K562 (cell line): Measurements from ENCODE around the gene TTC9B.

Experiments
- C11orf30 ChIP-seq: fragments of 450-650 bp; IDR thresholded peaks from 2 replicates; pipeline ENCODE4 v1.6.1; 2016; ENCODE audit warnings: low read depth, mild to moderate bottlenecking
- FOXJ3 ChIP-seq: sonication (generic); formaldehyde crosslinking; IDR thresholded peaks from 2 replicates; pipeline ENCODE4 v1.4.0; 2020; ENCODE audit warnings: mild to moderate bottlenecking, missing genetic modification reagents
- NFIC ChIP-seq: fragments of 450-650 bp; IDR thresholded peaks from 2 replicates; pipeline ENCODE4 v1.6.1; 2017; ENCODE audit warnings: mild to moderate bottlenecking, inconsistent platforms
- POLR2AphosphoS5 ChIP-seq: IDR thresholded peaks from 2 replicates; pipeline ENCODE4 v1.6.1; 2011; ENCODE audit warnings: mild to moderate bottlenecking, low read depth, low read length, moderate library complexity; ENCODE audit not compliant: control insufficient read depth, insufficient read depth
- TAF1 ChIP-seq: IDR thresholded peaks from 2 replicates; pipeline ENCODE4 v1.6.1; 2011; ENCODE audit warnings: mild to moderate bottlenecking, low read length, moderate library complexity; ENCODE audit not compliant: insufficient read depth, control insufficient read depth, severe bottlenecking; ENCODE audit errors: extremely low read depth
- TAF7 ChIP-seq: fragments of 450-650 bp; IDR thresholded peaks from 2 replicates; pipeline ENCODE4 v1.6.1; 2016; ENCODE audit warnings: missing genetic modification characterization, missing compliant biosample characterization
- TF ChIP-seq, protein P1 (sequence below): IDR thresholded peaks from 2 replicates; pipeline ENCODE4 v1.6.1; 2012; ENCODE audit warnings: low read depth, low read length, improper control_type of control experiment, borderline replicate concordance
- TF ChIP-seq, protein P2 (sequence below), 3 experiments: IDR thresholded peaks in 2 of 3; conservative IDR thresholded peaks in 1 of 3; 2 replicates each; pipeline ENCODE4 v1.5.1; 2011 to 2012; ENCODE audit warnings: low read length in 3 of 3, mild to moderate bottlenecking in 3 of 3, control low read depth in 2 of 3, improper control_type of control experiment in 1 of 3, inconsistent platforms in 1 of 3, low read depth in 1 of 3, mixed read lengths in 1 of 3, moderate library complexity in 1 of 3; ENCODE audit not compliant: insufficient read depth in 2 of 3
- TF ChIP-seq, protein P3 (sequence below), 2 experiments: fragments of 450-650 bp; formaldehyde crosslinking in 1 of 2; IDR thresholded peaks; 2 replicates each; pipeline versions ENCODE4 v1.4.0 to v1.6.1; 2014 to 2020; ENCODE audit warnings: mild to moderate bottlenecking in 2 of 2, borderline replicate concordance in 1 of 2, low read depth in 1 of 2

DNA sequence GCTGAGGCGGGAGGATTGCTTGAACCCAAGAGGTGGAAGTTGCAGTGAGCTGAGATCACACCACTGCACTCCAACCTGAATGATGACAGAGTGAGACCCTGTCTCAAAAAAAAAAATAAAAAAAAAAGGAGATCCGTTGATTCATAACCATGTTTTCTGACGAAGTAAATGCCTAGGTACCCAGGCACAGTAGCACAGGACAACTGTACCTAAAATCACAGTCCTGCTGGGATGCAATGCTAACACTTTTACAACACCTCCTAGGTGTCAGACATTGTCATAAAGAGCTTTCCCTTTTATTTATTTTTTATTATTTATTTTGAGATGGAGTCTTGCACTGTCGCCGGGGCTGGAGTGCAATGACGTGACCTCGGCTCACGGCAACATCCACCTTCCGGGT lies 2.5 kb upstream of the TTC9B start:
- TF ChIP-seq FOXJ3 (no peak), TAF1 (no peak), C11orf30 (no peak), POLR2AphosphoS5 (no peak), TAF7 (tag) (no peak), NFIC (no peak)
- TF ChIP-seq, protein P1, sequence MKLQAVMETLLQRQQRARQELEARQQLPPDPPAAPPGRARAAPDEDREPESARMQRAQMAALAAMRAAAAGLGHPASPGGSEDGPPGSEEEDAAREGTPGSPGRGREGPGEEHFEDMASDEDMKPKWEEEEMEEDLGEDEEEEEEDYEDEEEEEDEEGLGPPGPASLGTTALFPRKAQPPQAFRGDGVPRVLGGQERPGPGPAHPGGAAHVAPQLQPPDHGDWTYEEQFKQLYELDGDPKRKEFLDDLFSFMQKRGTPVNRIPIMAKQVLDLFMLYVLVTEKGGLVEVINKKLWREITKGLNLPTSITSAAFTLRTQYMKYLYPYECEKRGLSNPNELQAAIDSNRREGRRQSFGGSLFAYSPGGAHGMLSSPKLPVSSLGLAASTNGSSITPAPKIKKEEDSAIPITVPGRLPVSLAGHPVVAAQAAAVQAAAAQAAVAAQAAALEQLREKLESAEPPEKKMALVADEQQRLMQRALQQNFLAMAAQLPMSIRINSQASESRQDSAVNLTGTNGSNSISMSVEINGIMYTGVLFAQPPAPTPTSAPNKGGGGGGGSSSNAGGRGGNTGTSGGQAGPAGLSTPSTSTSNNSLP: no peak
- TF ChIP-seq, protein P2, sequence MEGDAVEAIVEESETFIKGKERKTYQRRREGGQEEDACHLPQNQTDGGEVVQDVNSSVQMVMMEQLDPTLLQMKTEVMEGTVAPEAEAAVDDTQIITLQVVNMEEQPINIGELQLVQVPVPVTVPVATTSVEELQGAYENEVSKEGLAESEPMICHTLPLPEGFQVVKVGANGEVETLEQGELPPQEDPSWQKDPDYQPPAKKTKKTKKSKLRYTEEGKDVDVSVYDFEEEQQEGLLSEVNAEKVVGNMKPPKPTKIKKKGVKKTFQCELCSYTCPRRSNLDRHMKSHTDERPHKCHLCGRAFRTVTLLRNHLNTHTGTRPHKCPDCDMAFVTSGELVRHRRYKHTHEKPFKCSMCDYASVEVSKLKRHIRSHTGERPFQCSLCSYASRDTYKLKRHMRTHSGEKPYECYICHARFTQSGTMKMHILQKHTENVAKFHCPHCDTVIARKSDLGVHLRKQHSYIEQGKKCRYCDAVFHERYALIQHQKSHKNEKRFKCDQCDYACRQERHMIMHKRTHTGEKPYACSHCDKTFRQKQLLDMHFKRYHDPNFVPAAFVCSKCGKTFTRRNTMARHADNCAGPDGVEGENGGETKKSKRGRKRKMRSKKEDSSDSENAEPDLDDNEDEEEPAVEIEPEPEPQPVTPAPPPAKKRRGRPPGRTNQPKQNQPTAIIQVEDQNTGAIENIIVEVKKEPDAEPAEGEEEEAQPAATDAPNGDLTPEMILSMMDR (IDR thresholded peaks at IDR 0.05 in 2 of 3, conservative IDR thresholded peaks at IDR 0.05 in 1 of 3; ENCODE audit: insufficient read depth in 2 of 3, low read depth in 1 of 3, low read length in 3 of 3): no peak
- TF ChIP-seq, protein P3, sequence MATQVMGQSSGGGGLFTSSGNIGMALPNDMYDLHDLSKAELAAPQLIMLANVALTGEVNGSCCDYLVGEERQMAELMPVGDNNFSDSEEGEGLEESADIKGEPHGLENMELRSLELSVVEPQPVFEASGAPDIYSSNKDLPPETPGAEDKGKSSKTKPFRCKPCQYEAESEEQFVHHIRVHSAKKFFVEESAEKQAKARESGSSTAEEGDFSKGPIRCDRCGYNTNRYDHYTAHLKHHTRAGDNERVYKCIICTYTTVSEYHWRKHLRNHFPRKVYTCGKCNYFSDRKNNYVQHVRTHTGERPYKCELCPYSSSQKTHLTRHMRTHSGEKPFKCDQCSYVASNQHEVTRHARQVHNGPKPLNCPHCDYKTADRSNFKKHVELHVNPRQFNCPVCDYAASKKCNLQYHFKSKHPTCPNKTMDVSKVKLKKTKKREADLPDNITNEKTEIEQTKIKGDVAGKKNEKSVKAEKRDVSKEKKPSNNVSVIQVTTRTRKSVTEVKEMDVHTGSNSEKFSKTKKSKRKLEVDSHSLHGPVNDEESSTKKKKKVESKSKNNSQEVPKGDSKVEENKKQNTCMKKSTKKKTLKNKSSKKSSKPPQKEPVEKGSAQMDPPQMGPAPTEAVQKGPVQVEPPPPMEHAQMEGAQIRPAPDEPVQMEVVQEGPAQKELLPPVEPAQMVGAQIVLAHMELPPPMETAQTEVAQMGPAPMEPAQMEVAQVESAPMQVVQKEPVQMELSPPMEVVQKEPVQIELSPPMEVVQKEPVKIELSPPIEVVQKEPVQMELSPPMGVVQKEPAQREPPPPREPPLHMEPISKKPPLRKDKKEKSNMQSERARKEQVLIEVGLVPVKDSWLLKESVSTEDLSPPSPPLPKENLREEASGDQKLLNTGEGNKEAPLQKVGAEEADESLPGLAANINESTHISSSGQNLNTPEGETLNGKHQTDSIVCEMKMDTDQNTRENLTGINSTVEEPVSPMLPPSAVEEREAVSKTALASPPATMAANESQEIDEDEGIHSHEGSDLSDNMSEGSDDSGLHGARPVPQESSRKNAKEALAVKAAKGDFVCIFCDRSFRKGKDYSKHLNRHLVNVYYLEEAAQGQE (IDR thresholded peaks at IDR 0.05; ENCODE audit: borderline replicate concordance): no peak
- TF ChIP-seq, protein P3 (CRISPR knock-in tag; IDR thresholded peaks at IDR 0.05; ENCODE audit: low read depth): no peak
